HG03342 (cell line): ENCODE results near the gene CAMK2D.

Experiments
- ATAC-seq: cut with Tn5 transposase; IDR thresholded peaks from one replicate; pipeline ENCODE4 v1.9.1; 2021; ENCODE audit warnings: mild to moderate bottlenecking, moderate library complexity; ENCODE audit not compliant: unreplicated experiment

CAMK2D gene

GRCh38 chr4:113537628-113538027, 223.9 kb downstream of the CAMK2D start:
- no peak for ATAC-seq

GRCh38 chr4:113537203-113537602, 224.3 kb downstream of the CAMK2D start:
- no peak for ATAC-seq

GRCh38 chr4:113534711-113535110, 226.8 kb downstream of the CAMK2D start:
- no peak for ATAC-seq

GRCh38 chr4:113531572-113531971, 230.0 kb downstream of the CAMK2D start:
- ATAC-seq, result no peak

GRCh38 chr4:113528395-113528794, 233.1 kb downstream of the CAMK2D start:
- no peak for ATAC-seq

- no peak for ATAC-seq
These were observed 236.0 kb downstream of the CAMK2D start for GRCh38 chr4:113525521-113525920.

- peak; percentile 46 for ATAC-seq
These were observed 236.9 kb downstream of the CAMK2D start for GRCh38 chr4:113524505-113525186.

GRCh38 chr4:113524096-113524495, 237.4 kb downstream of the CAMK2D start:
- peak; percentile 90 for ATAC-seq

- ATAC-seq, result no peak
These were observed 239.1 kb downstream of the CAMK2D start for GRCh38 chr4:113522433-113522832.

- no peak for ATAC-seq
These were observed 248.2 kb downstream of the CAMK2D start for GRCh38 chr4:113513382-113513781.

GRCh38 chr4:113512880-113513279, 248.7 kb downstream of the CAMK2D start:
- no peak for ATAC-seq

GRCh38 chr4:113511944-113512343, 249.6 kb downstream of the CAMK2D start:
- no peak for ATAC-seq

- ATAC-seq, result no peak
These were observed 251.7 kb downstream of the CAMK2D start for GRCh38 chr4:113509851-113510250.

- ATAC-seq, result no peak
These were observed 256.5 kb downstream of the CAMK2D start for GRCh38 chr4:113505044-113505443.

- ATAC-seq, result no peak
These were observed 257.1 kb downstream of the CAMK2D start for GRCh38 chr4:113504422-113504821.

GRCh38 chr4:113503691-113504090, 257.8 kb downstream of the CAMK2D start:
- ATAC-seq, result no peak

- no peak for ATAC-seq
These were observed 258.6 kb downstream of the CAMK2D start for GRCh38 chr4:113502906-113503305.

GRCh38 chr4:113502476-113502875, 259.1 kb downstream of the CAMK2D start:
- ATAC-seq, result no peak

GRCh38 chr4:113500424-113500823, 261.1 kb downstream of the CAMK2D start:
- no peak for ATAC-seq

GRCh38 chr4:113499696-113500095, 261.8 kb downstream of the CAMK2D start:
- no peak for ATAC-seq

GRCh38 chr4:113499166-113499565, 262.4 kb downstream of the CAMK2D start:
- no peak for ATAC-seq

- ATAC-seq, result no peak
These were observed 264.2 kb downstream of the CAMK2D start for GRCh38 chr4:113497154-113497884.
